NT2/D1 (cell line): ENCODE results near the gene CRYBG2.

ENCODE experiments used
- DNase-seq: peaks from one replicate; pipeline ENCODE4 v3.0.0-alpha.2; 2011; ENCODE audit warnings: low read depth, low spot score
- H3K27me3 ChIP-seq: 2 replicates; pipeline ENCODE4 v1.6.0; 2011; ENCODE audit warnings: mild to moderate bottlenecking; ENCODE audit not compliant: insufficient read length, insufficient read depth
- H3K36me3 ChIP-seq: 2 replicates; pipeline ENCODE4 v1.6.1; 2011; ENCODE audit warnings: mild to moderate bottlenecking, low read length, mixed read lengths; ENCODE audit not compliant: insufficient read depth, insufficient read length
- H3K4me1 ChIP-seq: 2 replicates; pipeline ENCODE4 v1.5.1; 2011; ENCODE audit not compliant: insufficient read depth, insufficient read length
- H3K4me3 ChIP-seq: 2 replicates; pipeline ENCODE4 v1.5.1; 2011; ENCODE audit warnings: low read depth; ENCODE audit not compliant: insufficient read length
- H3K9ac ChIP-seq: 2 replicates; pipeline ENCODE4 v1.6.0; 2011; ENCODE audit warnings: low read depth; ENCODE audit not compliant: insufficient read length
- H3K9me3 ChIP-seq: 2 replicates; pipeline ENCODE4 v1.5.1; 2011; ENCODE audit warnings: mild to moderate bottlenecking, low read length; ENCODE audit not compliant: insufficient read depth
- SUZ12 ChIP-seq: IDR thresholded peaks from 2 replicates; pipeline ENCODE4 v1.6.1; 2011; ENCODE audit not compliant: insufficient read length, insufficient read depth; ENCODE audit errors: extremely low read depth
- YY1 ChIP-seq: IDR thresholded peaks from 2 replicates; pipeline ENCODE4 v1.6.1; 2011; ENCODE audit not compliant: insufficient read length, insufficient read depth
- ZNF274 ChIP-seq: IDR thresholded peaks from 2 replicates; pipeline ENCODE4 v1.6.1; 2011; ENCODE audit warnings: mild to moderate bottlenecking, low read depth, low read length

The CRYBG2 gene, protein sequence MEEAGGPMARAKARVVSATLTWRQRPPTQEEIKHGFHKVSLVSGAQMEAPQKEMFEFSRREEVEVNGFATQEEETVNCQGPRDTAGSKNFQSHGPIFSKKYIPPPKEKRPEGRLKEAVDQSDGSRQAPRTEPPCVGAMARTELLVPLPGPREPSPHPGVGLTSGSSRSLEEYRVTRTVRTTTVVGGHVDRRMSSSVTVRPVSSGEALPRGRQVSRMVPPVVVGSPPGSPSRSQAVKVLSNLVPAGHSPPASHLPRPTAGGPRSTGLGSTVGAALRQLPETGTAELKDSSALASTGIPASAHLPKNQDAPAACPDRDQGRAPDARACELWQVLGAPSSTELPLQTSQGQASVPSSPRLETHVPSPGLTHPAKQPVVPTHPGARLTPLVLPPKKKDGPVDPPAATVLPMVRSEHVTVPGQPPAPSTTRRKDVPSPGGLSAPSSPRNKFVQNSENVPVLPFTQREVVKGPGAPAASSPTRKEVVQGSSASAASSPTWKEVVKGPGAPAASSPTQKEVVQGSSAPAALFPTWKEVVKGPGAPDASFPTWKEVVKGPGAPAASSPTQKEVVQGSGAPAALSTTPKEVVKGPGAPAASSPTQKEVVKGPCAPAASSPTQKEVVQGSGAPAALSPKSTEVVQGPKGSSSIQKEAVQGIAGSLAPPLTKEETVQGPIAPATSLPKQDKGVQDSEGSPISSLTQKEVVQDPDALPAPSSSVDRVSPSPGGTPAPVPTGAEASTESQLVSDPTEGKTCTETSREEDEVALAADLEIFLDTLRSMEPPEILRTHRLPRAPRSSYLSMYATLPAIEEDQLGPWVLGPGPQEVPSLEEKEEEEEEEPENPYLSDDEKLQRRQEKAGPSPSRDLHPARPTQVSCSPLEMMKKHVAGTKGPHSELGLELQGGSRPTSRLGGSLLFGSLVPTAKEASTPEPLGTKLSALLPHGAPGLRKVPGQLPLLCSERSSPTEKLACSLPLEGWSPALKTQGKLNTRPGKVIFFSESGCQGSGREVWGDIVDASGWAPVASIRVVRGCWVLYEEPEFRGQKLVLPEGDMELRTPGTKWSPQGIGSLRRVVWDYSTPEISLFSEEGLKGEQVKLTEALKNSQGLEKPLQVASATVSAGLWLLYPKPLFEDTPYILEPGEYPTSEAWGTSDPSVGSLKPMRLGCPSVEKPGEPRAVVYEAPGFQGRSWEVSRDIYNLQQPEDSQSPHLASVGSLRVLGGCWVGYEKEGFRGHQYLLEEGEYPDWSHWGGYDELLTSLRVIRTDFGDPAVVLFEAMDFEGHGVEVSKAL (N-terminal part only)

DNA sequence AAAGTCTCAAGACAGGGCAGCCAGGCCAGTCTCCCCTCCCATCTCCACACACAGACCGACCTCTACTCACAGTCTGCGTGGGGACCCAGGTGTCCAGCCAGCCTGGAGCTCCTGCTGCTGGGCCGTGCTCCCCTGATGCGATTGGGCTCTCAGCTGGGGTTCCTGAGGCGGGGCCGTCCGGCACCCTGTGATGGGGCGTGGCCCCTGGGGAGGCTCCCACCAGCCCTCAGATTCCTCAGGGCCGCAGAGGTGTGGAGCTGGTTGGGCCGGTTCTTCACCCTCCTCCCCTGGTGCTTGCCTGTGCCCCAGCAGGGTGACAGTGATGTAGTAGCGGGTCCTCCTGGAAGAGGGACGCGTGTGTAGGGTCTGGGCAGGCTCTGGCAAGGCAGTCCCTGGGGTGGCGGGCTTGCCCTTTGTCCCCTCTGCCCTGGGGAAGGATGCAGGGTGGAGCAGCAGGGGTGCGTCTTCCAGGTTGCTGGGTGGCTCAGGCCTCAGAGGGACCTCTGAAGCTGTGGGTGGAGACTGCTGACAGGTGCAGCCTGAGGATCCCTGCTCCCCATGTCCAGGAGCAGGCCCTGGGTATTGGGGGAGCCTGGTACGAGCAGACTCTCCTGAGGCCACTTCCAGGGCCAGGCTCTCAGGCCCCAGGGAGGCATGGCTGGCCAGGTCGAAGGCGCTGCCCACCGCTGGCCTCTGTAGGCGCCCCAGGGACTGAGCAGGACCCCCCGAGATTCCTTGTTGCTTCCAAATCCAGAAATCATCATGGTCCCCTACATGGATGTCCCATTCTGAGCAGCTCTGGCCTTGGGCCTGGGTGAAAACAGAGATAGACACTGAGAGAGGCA is at the start of gene CRYBG2:
Gene CRYBG2 (minus strand): TSS at position 155 of the 845 bp plus-strand sequence. CDS start 7,473 bp downstream, outside the sequence.
- Histone ChIP-seq H3K27me3 (peaks cover 7% of the 10 kb centered on the region), H3K9ac (peak within 1 kb of the TSS; percentile 18), H3K9me3 (no peaks in the 10 kb centered on the region), H3K4me3 (no peak within 1 kb of the TSS), H3K36me3 (no peaks in the 10 kb centered on the region), H3K4me1 (peaks cover 51% of the 10 kb centered on the region)
- no peak for DNase-seq
- TF ChIP-seq SUZ12 (no peak), YY1 (no peak), ZNF274 (no peak)

GRCh38 chr1:26403656-26404055 is 49.7 kb upstream of the CRYBG2 start:
- peaks cover 1% of the 10 kb centered on the region for H3K27me3 ChIP-seq
- H3K36me3 ChIP-seq, result no peaks in the 10 kb centered on the region
- H3K4me1 ChIP-seq, result no peaks in the 10 kb centered on the region
- H3K4me3 ChIP-seq, result no peak overlapping the region
- H3K9ac ChIP-seq, result no peak overlapping the region
- DNase-seq, result no peak
- TF ChIP-seq SUZ12, result no peak
- TF ChIP-seq ZNF274, result no peak
- no peak for TF ChIP-seq YY1
- H3K9me3 ChIP-seq, result no peaks in the 10 kb centered on the region

DNA sequence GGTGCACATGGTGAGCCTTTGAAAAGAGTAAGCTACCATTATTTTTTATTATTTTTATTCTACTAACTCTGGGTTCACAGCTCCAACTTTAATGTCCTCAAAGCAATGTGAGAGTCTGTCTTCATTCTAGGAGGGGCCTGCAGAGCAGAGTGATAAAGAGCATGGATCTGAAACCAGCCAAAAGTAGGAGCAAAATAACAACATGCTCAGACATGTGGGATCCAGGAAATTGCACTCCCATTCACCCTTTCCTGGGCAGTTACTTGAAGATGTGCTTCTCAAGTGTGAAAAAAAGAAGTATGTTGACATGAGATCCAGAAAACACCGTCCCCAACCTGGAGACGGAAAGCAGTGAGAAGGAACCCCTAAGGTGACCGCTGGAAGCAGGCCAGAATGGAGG is 48.0 kb upstream of the CRYBG2 start:
- H3K27me3 ChIP-seq, result no peaks in the 10 kb centered on the region
- H3K4me1 ChIP-seq, result no peaks in the 10 kb centered on the region
- TF ChIP-seq YY1 (no peak), ZNF274 (no peak), SUZ12 (no peak)
- no peak overlapping the region for H3K9ac ChIP-seq
- no peak overlapping the region for H3K4me3 ChIP-seq
- DNase-seq, result no peak
- H3K9me3 ChIP-seq, result no peaks in the 10 kb centered on the region
- no peaks in the 10 kb centered on the region for H3K36me3 ChIP-seq

- Histone ChIP-seq H3K9ac (no peak overlapping the region), H3K36me3 (no peaks in the 10 kb centered on the region), H3K4me3 (no peak overlapping the region), H3K4me1 (no peaks in the 10 kb centered on the region), H3K9me3 (no peaks in the 10 kb centered on the region), H3K27me3 (no peaks in the 10 kb centered on the region)
- DNase-seq, result no peak
- TF ChIP-seq ZNF274 (no peak), YY1 (no peak), SUZ12 (no peak)
Observed at GRCh38 chr1:26399034-26399433, 45.1 kb upstream of the CRYBG2 start.

GRCh38 chr1:26395754-26396153 is 41.8 kb upstream of the CRYBG2 start:
- H3K4me3 ChIP-seq, result no peak overlapping the region
- H3K9me3 ChIP-seq, result no peaks in the 10 kb centered on the region
- TF ChIP-seq ZNF274 (no peak), SUZ12 (no peak), YY1 (no peak)
- H3K4me1 ChIP-seq, result peaks cover 7% of the 10 kb centered on the region
- no peaks in the 10 kb centered on the region for H3K27me3 ChIP-seq
- no peak overlapping the region for H3K9ac ChIP-seq
- DNase-seq, result no peak
- no peaks in the 10 kb centered on the region for H3K36me3 ChIP-seq

DNA sequence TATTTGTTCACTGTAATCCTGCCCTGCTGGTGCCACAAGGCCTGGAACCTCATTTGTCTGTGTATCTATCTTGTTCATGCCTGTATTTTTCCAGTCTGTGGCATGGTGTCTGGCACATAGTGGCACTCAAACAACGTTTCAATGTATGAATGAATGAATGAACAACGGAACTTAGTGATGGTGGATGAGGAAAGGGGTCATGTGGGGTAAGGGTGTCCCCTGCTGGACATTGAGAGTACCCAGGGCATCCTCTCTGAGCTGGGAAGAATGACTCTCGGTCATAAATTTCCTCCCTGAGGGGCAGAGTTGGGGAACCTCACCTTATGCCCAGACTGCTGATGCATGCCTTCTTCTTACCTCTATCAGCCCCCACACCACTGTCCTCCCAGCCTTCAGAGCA is 37.5 kb upstream of the CRYBG2 start:
- TF ChIP-seq ZNF274, result no peak
- TF ChIP-seq SUZ12, result no peak
- TF ChIP-seq YY1, result no peak
- Histone ChIP-seq H3K27me3 (no peaks in the 10 kb centered on the region), H3K4me1 (peaks cover 7% of the 10 kb centered on the region)

More for the DNA sequence above, 37.5 kb upstream of the CRYBG2 start:
- DNase-seq, result peak; percentile 57
- no peak overlapping the region for H3K4me3 ChIP-seq
- H3K9me3 ChIP-seq, result no peaks in the 10 kb centered on the region
- H3K9ac ChIP-seq, result no peak overlapping the region
- no peaks in the 10 kb centered on the region for H3K36me3 ChIP-seq
